ENCODE measurements around the gene STRADB. TPM values are rescaled to one million over a fixed set of nuclear protein-coding genes. Genes with fewer than 3 reads are reported as not detected.

Gene STRADB
- total RNA-seq, 1 experiment from 2014 or later, result 28.9 TPM

DNA sequence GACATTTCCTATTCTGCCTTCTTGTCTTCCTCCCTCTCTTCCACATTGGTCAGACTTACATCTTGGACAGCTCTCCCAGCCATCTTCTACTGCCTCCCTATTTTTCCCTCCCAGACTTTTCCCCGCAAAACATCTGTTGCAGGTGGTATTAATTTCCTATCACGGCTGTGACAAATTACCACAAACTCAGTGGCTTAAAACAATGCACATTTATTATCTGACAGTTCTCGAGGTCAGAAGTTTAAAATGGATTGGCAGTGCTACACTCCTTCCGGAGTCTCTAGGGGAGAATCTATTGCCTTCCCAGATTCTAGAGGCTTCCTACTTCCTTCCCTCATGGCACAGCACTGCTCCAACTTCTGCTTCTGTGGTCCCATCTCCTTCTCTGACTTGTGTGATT lies 33.3 kb downstream of the STRADB start:
- Histone ChIP-seq H3K4me3 (ENCODE audit: low read length) (no peak overlapping the region), H2AFZ (ENCODE audit: low read length) (no peak overlapping the region), H3K27ac (ENCODE audit: low read length) (no peak overlapping the region), H3K4me1 (ENCODE audit: insufficient read depth, low read length) (no peaks in the 10 kb centered on the region), H3K9me2 (replicated peaks; ENCODE audit: low read length) (no peaks in the 10 kb centered on the region), H4K20me1 (ENCODE audit: low read length) (no peaks in the 10 kb centered on the region), H3K4me2 (ENCODE audit: low read length) (no peak overlapping the region), H3K27me3 (ENCODE audit: low read length) (no peaks in the 10 kb centered on the region), H3K79me2 (ENCODE audit: low read length) (no peaks in the 10 kb centered on the region), H3K9me3 (ENCODE audit: low read length) (no peaks in the 10 kb centered on the region), H3K9ac (ENCODE audit: low read length) (no peak overlapping the region), H3F3A (ENCODE audit: low read length, unreplicated experiment) (no peaks in the 10 kb centered on the region), H3K36me3 (ENCODE audit: low read depth, low read length) (no peaks in the 10 kb centered on the region; the same call in 1 of the 2 replicates)
- intact Hi-C loops (cut with micrococcal nuclease), result no loop called here
- POLR2A ChIA-PET (ENCODE audit: unreplicated experiment), result no interaction called here
- TF ChIP-seq, protein P1, sequence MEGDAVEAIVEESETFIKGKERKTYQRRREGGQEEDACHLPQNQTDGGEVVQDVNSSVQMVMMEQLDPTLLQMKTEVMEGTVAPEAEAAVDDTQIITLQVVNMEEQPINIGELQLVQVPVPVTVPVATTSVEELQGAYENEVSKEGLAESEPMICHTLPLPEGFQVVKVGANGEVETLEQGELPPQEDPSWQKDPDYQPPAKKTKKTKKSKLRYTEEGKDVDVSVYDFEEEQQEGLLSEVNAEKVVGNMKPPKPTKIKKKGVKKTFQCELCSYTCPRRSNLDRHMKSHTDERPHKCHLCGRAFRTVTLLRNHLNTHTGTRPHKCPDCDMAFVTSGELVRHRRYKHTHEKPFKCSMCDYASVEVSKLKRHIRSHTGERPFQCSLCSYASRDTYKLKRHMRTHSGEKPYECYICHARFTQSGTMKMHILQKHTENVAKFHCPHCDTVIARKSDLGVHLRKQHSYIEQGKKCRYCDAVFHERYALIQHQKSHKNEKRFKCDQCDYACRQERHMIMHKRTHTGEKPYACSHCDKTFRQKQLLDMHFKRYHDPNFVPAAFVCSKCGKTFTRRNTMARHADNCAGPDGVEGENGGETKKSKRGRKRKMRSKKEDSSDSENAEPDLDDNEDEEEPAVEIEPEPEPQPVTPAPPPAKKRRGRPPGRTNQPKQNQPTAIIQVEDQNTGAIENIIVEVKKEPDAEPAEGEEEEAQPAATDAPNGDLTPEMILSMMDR (conservative IDR thresholded peaks at IDR 0.05; ENCODE audit: low read depth, low read length), result no peak
- TF ChIP-seq EZH2 (IDR thresholded peaks at IDR 0.05; ENCODE audit: low read length, unreplicated experiment) (no peak), EZH2phosphoT487 (IDR thresholded peaks at IDR 0.05; ENCODE audit: borderline replicate concordance, low read length) (no peak)
- CTCF ChIA-PET, result no interaction called here
- ATAC-seq, result no peak
- no TSS peak for BruUV-seq (replicated peaks)
- DNase-seq, result no peak

DNA sequence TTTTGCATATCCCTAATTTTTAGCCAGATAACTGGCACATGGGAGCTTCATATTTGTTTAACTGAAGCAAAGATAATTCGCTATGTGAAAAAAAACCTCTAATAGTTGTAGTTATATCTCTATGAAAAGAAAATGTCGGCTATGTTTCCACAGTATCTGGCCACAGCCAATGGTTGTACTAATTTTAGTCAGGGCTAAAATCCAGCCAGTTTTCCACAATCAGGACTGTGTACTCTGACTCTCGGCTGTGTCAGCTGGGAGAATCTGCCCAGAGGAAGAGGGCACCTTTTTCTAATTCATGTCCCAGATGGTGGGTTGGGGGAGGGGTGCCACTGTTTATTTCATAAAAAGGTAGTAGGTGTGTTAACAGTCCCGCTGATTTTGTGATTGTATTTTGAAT lies 38.8 kb downstream of the STRADB start:
- CTCF ChIA-PET, result no interaction called here
- Histone ChIP-seq H4K20me1 (ENCODE audit: low read length) (no peaks in the 10 kb centered on the region), H3K4me2 (ENCODE audit: low read length) (no peak overlapping the region), H3K36me3 (ENCODE audit: low read depth, low read length) (no peaks in the 10 kb centered on the region), H3F3A (ENCODE audit: low read length, unreplicated experiment) (no peaks in the 10 kb centered on the region), H2AFZ (ENCODE audit: low read length) (no peak overlapping the region), H3K4me1 (ENCODE audit: insufficient read depth, low read length) (no peaks in the 10 kb centered on the region), H3K79me2 (ENCODE audit: low read length) (no peaks in the 10 kb centered on the region), H3K27ac (ENCODE audit: low read length) (no peak overlapping the region), H3K9me2 (replicated peaks; ENCODE audit: low read length) (no peaks in the 10 kb centered on the region), H3K27me3 (ENCODE audit: low read length) (no peaks in the 10 kb centered on the region), H3K9me3 (ENCODE audit: low read length) (no peaks in the 10 kb centered on the region), H3K4me3 (ENCODE audit: low read length) (no peak overlapping the region), H3K9ac (ENCODE audit: low read length) (no peak overlapping the region)
- BruUV-seq (replicated peaks), result no TSS peak
- TF ChIP-seq, protein P1 (conservative IDR thresholded peaks at IDR 0.05; ENCODE audit: low read depth, low read length), result no peak
- TF ChIP-seq EZH2 (IDR thresholded peaks at IDR 0.05; ENCODE audit: low read length, unreplicated experiment), result no peak
- no peak for TF ChIP-seq EZH2phosphoT487 (IDR thresholded peaks at IDR 0.05; ENCODE audit: borderline replicate concordance, low read length)
- POLR2A ChIA-PET (ENCODE audit: unreplicated experiment), result no interaction called here
- intact Hi-C loops (cut with micrococcal nuclease), result no loop called here
- ATAC-seq, result no peak
- DNase-seq, result no peak

DNA sequence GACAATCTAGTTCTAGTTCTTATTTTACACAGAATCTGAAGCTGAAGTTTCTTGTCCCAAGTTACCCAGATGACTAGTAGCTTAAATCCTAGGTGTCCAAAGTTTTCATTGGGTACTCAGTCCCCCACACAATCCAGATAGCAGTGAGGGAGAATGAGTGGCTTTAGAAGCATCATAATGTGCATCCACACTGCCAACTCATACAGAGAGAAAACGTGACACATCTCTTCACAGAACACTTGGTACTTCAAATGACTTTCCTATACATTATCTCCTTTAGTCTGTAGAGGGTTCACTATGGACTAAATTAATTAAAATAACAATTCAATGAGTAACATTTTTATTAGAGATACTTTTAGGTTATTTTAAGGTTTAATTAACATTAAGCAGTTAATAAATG lies 45.2 kb downstream of the STRADB start:
- Histone ChIP-seq H3K9me2 (replicated peaks; ENCODE audit: low read length) (no peaks in the 10 kb centered on the region), H3K4me3 (ENCODE audit: low read length) (no peak overlapping the region), H3K9ac (ENCODE audit: low read length) (no peak overlapping the region), H3K9me3 (ENCODE audit: low read length) (no peaks in the 10 kb centered on the region), H3K27me3 (ENCODE audit: low read length) (no peaks in the 10 kb centered on the region), H3K79me2 (ENCODE audit: low read length) (no peaks in the 10 kb centered on the region), H3F3A (ENCODE audit: low read length, unreplicated experiment) (no peaks in the 10 kb centered on the region), H3K36me3 (ENCODE audit: low read depth, low read length) (no peaks in the 10 kb centered on the region), H3K27ac (ENCODE audit: low read length) (no peak overlapping the region), H3K4me2 (ENCODE audit: low read length) (no peak overlapping the region), H4K20me1 (ENCODE audit: low read length) (no peaks in the 10 kb centered on the region), H3K4me1 (ENCODE audit: insufficient read depth, low read length) (no peaks in the 10 kb centered on the region), H2AFZ (ENCODE audit: low read length) (no peak overlapping the region)
- no peak for ATAC-seq
- BruUV-seq (replicated peaks), result no TSS peak
- TF ChIP-seq EZH2 (IDR thresholded peaks at IDR 0.05; ENCODE audit: low read length, unreplicated experiment), result no peak
- TF ChIP-seq EZH2phosphoT487 (IDR thresholded peaks at IDR 0.05; ENCODE audit: borderline replicate concordance, low read length), result no peak
- TF ChIP-seq, protein P1 (conservative IDR thresholded peaks at IDR 0.05; ENCODE audit: low read depth, low read length), result no peak
- no peak for DNase-seq
- intact Hi-C loops (cut with micrococcal nuclease), result no loop called here
- ChIA-PET POLR2A (ENCODE audit: unreplicated experiment) (no interaction called here), CTCF (no interaction called here)

All from PC-3 (cell line).